PC-3 (cell line): Measurements from ENCODE around the gene IRF1.

Experiments used
- CTCF ChIP-seq: fragments of 300-600 bp; sonication (generic); conservative IDR thresholded peaks from 2 replicates; pipeline ENCODE4 v1.5.1; 2017; ENCODE audit warnings: antibody characterized with exemption, low read depth, mild to moderate bottlenecking, low read length
- EZH2 ChIP-seq: fragments of 300-600 bp; sonication (generic); IDR thresholded peaks from one replicate; pipeline ENCODE4 v1.6.1; 2017; ENCODE audit warnings: antibody characterized with exemption, mild to moderate bottlenecking, low read length; ENCODE audit not compliant: unreplicated experiment
- EZH2phosphoT487 ChIP-seq: fragments of 300-600 bp; sonication (generic); IDR thresholded peaks from 2 replicates; pipeline ENCODE4 v1.6.1; 2018; ENCODE audit warnings: mild to moderate bottlenecking, antibody characterized with exemption, low read length, borderline replicate concordance

DNA sequence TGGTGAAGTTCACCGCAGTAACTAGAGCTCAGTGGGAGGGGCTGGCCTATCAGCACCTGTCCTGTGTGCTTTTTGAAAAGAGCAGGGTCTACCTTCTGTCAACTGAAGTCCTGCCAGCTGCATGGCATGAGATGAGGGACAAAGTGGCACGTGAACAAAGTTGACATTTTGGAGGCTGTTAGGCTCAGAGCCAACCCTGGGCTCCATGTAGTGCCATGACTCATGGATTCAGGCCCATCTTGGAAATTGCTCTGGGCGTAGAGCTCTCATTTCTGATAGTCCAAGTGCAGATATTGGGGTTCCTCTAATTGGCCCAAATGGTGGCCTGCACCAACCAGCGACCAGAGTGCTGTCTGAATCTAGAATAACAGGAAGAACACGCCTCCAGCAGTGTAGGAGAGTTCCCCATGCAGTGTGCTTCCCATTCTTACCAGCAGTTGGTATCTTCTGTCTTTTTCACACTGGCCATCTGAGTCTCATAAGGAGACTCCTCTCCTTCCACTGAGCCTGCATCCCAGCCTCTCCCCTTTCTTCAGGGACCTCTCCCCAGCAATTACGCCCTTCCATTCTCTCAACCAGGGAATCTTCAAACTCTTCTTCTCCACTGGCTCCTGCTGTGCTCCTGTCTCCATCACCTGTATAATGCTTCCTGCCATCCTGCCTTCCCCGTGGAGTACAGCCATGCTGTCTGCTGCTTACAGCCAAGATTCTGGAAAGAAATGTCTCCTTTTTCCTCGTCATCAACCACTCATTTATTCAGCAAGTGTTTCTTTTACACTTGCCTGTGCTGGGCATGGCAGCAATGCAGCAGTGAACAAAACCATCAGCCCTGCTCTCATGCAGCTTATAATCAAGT is 30.4 kb downstream of the IRF1 start:
- no peak for TF ChIP-seq CTCF
- TF ChIP-seq EZH2, result no peak
- TF ChIP-seq EZH2phosphoT487, result no peak
